ENCODE data around the gene GRB2. TPM values are rescaled to one million over a fixed set of nuclear protein-coding genes. Genes with fewer than 3 reads are reported as not detected.

GRB2 gene
- total RNA-seq, 1 donor from 2014 or later = 59.1 TPM

DNA sequence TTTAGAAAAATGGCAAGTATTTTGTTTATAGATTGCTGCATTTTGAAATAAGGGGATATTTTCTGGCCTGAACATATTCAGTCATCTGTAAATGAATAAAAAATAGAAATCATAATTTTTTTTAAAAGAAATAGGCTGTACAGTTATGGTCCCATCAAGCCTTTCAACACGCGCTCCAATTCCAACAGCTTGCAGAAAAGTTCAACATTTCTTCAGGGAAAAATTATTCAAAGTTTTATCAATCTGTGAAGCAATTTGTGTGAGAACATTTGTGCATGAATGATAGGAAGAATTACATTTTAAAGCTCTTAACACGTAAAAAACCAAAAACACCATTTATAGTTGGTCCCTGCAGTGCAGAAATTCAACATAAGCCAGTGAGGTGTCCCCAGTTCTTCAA is 65.5 kb downstream of the GRB2 start:
- H3K4me3 Mint-ChIP-seq (ENCODE audit: unreplicated experiment) = no peak overlapping the region
- TF ChIP-seq, protein P1, sequence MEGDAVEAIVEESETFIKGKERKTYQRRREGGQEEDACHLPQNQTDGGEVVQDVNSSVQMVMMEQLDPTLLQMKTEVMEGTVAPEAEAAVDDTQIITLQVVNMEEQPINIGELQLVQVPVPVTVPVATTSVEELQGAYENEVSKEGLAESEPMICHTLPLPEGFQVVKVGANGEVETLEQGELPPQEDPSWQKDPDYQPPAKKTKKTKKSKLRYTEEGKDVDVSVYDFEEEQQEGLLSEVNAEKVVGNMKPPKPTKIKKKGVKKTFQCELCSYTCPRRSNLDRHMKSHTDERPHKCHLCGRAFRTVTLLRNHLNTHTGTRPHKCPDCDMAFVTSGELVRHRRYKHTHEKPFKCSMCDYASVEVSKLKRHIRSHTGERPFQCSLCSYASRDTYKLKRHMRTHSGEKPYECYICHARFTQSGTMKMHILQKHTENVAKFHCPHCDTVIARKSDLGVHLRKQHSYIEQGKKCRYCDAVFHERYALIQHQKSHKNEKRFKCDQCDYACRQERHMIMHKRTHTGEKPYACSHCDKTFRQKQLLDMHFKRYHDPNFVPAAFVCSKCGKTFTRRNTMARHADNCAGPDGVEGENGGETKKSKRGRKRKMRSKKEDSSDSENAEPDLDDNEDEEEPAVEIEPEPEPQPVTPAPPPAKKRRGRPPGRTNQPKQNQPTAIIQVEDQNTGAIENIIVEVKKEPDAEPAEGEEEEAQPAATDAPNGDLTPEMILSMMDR (IDR thresholded peaks at IDR 0.05) = no peak
- no peaks in the 10 kb centered on the region for H3K27me3 Mint-ChIP-seq (ENCODE audit: unreplicated experiment)
- H3K36me3 Mint-ChIP-seq (ENCODE audit: unreplicated experiment) = no peaks in the 10 kb centered on the region
- no peak overlapping the region for H3K27ac Mint-ChIP-seq (ENCODE audit: unreplicated experiment)
- peaks cover 12% of the 10 kb centered on the region for H3K4me1 Mint-ChIP-seq (ENCODE audit: unreplicated experiment)
- DNase-seq (ENCODE audit: extremely low spot score, unreplicated experiment) = no peak
- no peaks in the 10 kb centered on the region for H3K9me3 Mint-ChIP-seq (ENCODE audit: unreplicated experiment)

DNA sequence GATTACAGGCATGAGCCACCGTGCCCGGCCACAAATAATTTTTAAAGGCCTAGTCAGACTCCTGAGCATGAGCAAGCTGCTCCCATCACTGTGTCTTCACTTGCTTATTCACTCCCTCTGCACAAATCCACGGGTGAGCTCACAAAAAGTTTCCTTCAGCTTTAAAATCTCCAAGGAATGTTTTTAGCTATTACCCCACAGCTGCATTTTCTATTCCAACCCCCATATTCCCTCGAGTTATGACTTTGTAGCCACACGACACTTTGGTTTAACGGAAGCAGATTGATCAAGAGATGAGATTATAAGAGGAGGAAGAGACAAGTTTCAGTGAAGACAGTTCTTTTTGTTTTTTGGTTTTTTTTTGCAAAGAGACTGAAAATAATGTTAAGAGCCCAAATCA is 67.1 kb downstream of the GRB2 start:
- TF ChIP-seq, protein P1 (IDR thresholded peaks at IDR 0.05) = no peak
- Mint-ChIP-seq H3K4me3 (ENCODE audit: unreplicated experiment) (no peak overlapping the region), H3K9me3 (ENCODE audit: unreplicated experiment) (no peaks in the 10 kb centered on the region), H3K4me1 (ENCODE audit: unreplicated experiment) (peaks cover 6% of the 10 kb centered on the region), H3K27me3 (ENCODE audit: unreplicated experiment) (no peaks in the 10 kb centered on the region), H3K36me3 (ENCODE audit: unreplicated experiment) (no peaks in the 10 kb centered on the region), H3K27ac (ENCODE audit: unreplicated experiment) (peak overlapping the region; percentile 43)
- no peak for DNase-seq (ENCODE audit: extremely low spot score, unreplicated experiment)

DNA sequence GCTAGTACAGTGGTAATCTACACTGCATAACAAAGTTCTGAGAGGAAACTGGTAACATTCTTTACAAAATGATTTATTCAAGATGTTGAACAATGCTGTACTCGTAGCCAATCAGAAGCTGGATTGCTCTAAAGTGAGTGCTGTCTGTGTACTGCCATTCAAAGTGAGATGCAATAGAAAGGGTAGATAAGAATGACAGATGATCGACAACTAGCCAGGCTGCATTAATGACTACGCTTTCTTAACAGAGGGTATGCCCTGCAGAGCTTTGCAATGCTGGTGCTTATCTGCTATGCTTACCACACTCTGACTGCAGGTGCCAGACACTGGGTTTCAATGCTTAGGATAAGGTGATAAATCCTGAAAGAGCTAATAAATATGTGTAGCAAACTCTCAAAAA is 70.2 kb downstream of the GRB2 start:
- no peak overlapping the region for H3K4me3 Mint-ChIP-seq (ENCODE audit: unreplicated experiment)
- DNase-seq (ENCODE audit: extremely low spot score, unreplicated experiment) = no peak
- H3K27me3 Mint-ChIP-seq (ENCODE audit: unreplicated experiment) = no peaks in the 10 kb centered on the region
- no peak overlapping the region for H3K27ac Mint-ChIP-seq (ENCODE audit: unreplicated experiment)
- no peaks in the 10 kb centered on the region for H3K36me3 Mint-ChIP-seq (ENCODE audit: unreplicated experiment)
- no peaks in the 10 kb centered on the region for H3K9me3 Mint-ChIP-seq (ENCODE audit: unreplicated experiment)
- TF ChIP-seq, protein P1 (IDR thresholded peaks at IDR 0.05) = no peak
- peaks cover 3% of the 10 kb centered on the region for H3K4me1 Mint-ChIP-seq (ENCODE audit: unreplicated experiment)

DNA sequence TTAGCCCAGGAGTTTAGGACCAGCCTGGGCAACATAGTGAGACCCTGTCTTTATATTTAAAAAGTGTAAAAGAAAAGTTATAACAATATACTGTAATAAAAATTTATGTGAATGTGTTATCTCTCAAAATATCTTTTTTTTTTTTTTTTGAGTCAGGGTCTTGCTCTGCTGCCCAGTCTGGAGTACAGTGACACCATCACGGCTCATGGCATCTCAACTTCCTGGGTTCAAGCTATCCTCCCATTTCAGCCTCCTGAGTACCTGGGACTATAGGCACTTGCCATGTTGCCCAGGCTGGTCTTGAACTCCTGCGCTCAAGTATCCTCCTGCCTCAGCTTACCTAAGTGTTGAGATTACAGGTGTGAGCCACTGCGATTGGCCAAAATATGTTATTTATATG is 70.8 kb downstream of the GRB2 start:
- no peak for DNase-seq (ENCODE audit: extremely low spot score, unreplicated experiment)
- Mint-ChIP-seq H3K27ac (ENCODE audit: unreplicated experiment) (no peak overlapping the region), H3K36me3 (ENCODE audit: unreplicated experiment) (peaks cover 2% of the 10 kb centered on the region), H3K4me1 (ENCODE audit: unreplicated experiment) (peaks cover 3% of the 10 kb centered on the region), H3K4me3 (ENCODE audit: unreplicated experiment) (no peak overlapping the region), H3K27me3 (ENCODE audit: unreplicated experiment) (no peaks in the 10 kb centered on the region), H3K9me3 (ENCODE audit: unreplicated experiment) (no peaks in the 10 kb centered on the region)
- TF ChIP-seq, protein P1 (IDR thresholded peaks at IDR 0.05) = no peak

DNA sequence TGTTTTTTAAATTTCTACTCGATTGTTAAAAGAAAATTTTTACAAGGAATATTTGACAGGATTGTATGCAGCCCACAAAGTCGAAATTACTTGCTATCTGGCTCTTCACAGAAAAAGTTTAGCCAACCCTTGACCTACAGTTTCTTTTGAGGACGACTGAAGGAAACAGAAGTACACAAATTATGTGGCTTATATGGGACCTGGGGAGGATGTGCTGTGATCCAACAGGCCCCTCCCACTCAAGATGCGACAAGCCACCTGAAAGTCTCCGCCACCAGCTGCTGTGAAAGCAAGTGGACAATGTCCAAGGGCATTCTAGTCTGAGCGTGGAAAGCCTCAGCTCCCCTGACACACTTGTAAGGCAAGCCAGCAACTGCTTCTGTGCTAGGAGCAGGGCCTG is 73.8 kb downstream of the GRB2 start:
- no peak overlapping the region for H3K27ac Mint-ChIP-seq (ENCODE audit: unreplicated experiment)
- peaks cover 7% of the 10 kb centered on the region for H3K36me3 Mint-ChIP-seq (ENCODE audit: unreplicated experiment)
- no peaks in the 10 kb centered on the region for H3K9me3 Mint-ChIP-seq (ENCODE audit: unreplicated experiment)
- TF ChIP-seq, protein P1 (IDR thresholded peaks at IDR 0.05) = no peak
- H3K4me3 Mint-ChIP-seq (ENCODE audit: unreplicated experiment) = no peak overlapping the region
- no peak for DNase-seq (ENCODE audit: extremely low spot score, unreplicated experiment)
- H3K4me1 Mint-ChIP-seq (ENCODE audit: unreplicated experiment) = no peaks in the 10 kb centered on the region
- no peaks in the 10 kb centered on the region for H3K27me3 Mint-ChIP-seq (ENCODE audit: unreplicated experiment)

Measured in osteocyte (in vitro differentiated cells).